Choroid plexus epithelial cell (primary cell): Measurements from ENCODE around the gene ABLIM1.

Experiments
- DNase-seq: peaks from one replicate; pipeline ENCODE4 v3.0.0-alpha.2; 2010; ENCODE audit warnings: low read depth
- H3K4me3 ChIP-seq: 2 replicates; pipeline ENCODE4 v1.5.1; 2011; ENCODE audit warnings: low read depth, mild to moderate bottlenecking, control low read depth, low read length, moderate library complexity
- CTCF ChIP-seq: conservative IDR thresholded peaks from 2 replicates; pipeline ENCODE4 v1.5.1; 2011; ENCODE audit warnings: low read depth, mild to moderate bottlenecking, control low read depth, inconsistent platforms, low read length, moderate library complexity

ABLIM1 gene

GRCh38 chr10:114491933-114492332, 166.1 kb downstream of the ABLIM1 start:
- no peak for DNase-seq
- no peak for TF ChIP-seq CTCF
- no peak overlapping the region for H3K4me3 ChIP-seq

- DNase-seq = no peak
- TF ChIP-seq CTCF = no peak
- H3K4me3 ChIP-seq = no peak overlapping the region
Observed at GRCh38 chr10:114491419-114491818, 166.7 kb downstream of the ABLIM1 start.

- no peak overlapping the region for H3K4me3 ChIP-seq
- no peak for TF ChIP-seq CTCF
- DNase-seq = no peak
Observed at GRCh38 chr10:114489521-114490310, 168.4 kb downstream of the ABLIM1 start.

- no peak for TF ChIP-seq CTCF
Observed at GRCh38 chr10:114487815-114488536, 170.1 kb downstream of the ABLIM1 start.

GRCh38 chr10:114486938-114487814, 170.9 kb downstream of the ABLIM1 start:
- TF ChIP-seq CTCF = no peak
- peak; percentile 45 for DNase-seq
- H3K4me3 ChIP-seq = no peak overlapping the region

More at GRCh38 chr10:114487815-114488536, 170.1 kb downstream of the ABLIM1 start:
- no peak overlapping the region for H3K4me3 ChIP-seq
- peak; percentile 35 for DNase-seq

GRCh38 chr10:114485696-114486400, 172.2 kb downstream of the ABLIM1 start:
- no peak overlapping the region for H3K4me3 ChIP-seq
- no peak for DNase-seq
- no peak for TF ChIP-seq CTCF
